Measurements from ENCODE around the gene ACVRL1. TPM values are rescaled to one million over a fixed set of nuclear protein-coding genes. Genes with fewer than 3 reads are reported as not detected.

The ACVRL1 gene
- total RNA-seq, 4 donors from 2014 or later: 68.4 to 318 (median 80.7) TPM

DNA sequence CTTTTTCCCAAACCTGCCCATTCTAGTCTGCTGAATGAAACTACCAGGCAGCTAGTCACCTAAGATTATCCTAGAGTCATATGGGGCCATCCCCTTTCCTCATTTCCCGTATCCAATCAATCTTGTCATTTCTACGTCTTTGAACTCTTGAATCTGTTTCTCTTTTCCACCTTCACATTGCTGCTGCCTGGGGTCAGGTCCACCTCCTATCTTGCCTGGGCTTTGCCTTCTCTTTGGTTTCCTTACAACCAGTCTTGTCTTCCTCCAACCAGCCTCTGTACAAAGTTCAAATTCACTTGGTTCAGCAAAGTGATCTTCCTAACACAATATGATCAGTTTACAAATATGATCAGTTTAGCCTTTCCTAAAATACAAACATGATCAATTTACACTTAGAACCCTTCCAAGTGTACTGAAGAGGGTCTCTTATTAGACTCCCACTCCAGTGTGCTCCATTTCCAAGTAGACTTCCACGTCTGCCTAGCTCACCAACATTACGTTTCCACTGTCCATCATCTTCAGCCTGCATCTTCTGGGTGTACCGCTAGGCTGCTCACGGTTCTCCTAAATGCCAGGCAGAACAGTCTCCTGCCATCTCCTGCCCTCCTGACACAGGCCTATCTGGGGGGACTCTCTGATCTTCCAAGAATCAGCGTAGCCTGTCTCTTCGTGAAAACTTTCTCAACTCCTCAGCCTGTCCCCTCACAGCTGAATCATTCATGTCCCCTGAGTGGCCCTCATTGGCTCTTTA, 40.1 kb downstream of the ACVRL1 start:
- TF ChIP-seq, protein P1, sequence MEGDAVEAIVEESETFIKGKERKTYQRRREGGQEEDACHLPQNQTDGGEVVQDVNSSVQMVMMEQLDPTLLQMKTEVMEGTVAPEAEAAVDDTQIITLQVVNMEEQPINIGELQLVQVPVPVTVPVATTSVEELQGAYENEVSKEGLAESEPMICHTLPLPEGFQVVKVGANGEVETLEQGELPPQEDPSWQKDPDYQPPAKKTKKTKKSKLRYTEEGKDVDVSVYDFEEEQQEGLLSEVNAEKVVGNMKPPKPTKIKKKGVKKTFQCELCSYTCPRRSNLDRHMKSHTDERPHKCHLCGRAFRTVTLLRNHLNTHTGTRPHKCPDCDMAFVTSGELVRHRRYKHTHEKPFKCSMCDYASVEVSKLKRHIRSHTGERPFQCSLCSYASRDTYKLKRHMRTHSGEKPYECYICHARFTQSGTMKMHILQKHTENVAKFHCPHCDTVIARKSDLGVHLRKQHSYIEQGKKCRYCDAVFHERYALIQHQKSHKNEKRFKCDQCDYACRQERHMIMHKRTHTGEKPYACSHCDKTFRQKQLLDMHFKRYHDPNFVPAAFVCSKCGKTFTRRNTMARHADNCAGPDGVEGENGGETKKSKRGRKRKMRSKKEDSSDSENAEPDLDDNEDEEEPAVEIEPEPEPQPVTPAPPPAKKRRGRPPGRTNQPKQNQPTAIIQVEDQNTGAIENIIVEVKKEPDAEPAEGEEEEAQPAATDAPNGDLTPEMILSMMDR (IDR thresholded peaks at IDR 0.05): no peak
- TF ChIP-seq POLR2A (IDR thresholded peaks at IDR 0.05): no peak
- TF ChIP-seq EP300 (IDR thresholded peaks at IDR 0.05): no peak
- no peak for DNase-seq (ENCODE audit: low spot score in 2 of 2)
- H3K4me3 ChIP-seq: no peak overlapping the region
- peaks cover 0 to 12% (median 3%) of the 10 kb centered on the region in 4 donors for H3K9me3 ChIP-seq
- H3K4me1 ChIP-seq: peaks cover 0 to 10% (median under 1%) of the 10 kb centered on the region in 4 donors
- no peaks in the 10 kb centered on the region for H3K36me3 ChIP-seq
- H3K27ac ChIP-seq: no peak overlapping the region
- WGBS, 2 donors: 89% methylated on average over 8 of the region's 8 CpGs
- no peaks in the 10 kb centered on the region for H3K27me3 ChIP-seq

DNA sequence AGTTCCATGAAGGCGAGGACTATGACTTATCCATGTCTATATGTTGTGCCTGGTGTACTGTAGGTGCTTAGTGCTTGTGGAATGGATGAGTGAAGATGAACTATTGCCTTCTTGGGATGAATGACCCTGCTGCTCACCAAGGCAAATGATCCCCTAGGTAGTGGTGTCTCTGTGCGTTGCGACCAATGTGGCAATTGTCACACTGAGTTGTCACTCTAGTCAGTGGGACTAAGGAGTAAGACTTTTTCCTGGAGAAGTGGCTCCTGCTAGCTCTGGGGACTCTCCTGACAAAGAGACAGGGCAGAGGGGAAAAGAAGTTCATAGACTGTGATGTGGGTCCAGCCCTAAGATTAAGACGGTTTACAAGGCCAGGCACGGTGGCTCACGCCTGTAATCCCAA, 40.8 kb downstream of the ACVRL1 start:
- Histone ChIP-seq H3K27me3 (no peaks in the 10 kb centered on the region), H3K36me3 (no peaks in the 10 kb centered on the region), H3K27ac (no peak overlapping the region), H3K9me3 (peaks cover 0 to 12% (median 3%) of the 10 kb centered on the region in 4 donors), H3K4me3 (no peak overlapping the region), H3K4me1 (peaks cover 0 to 16% (median 5%) of the 10 kb centered on the region in 4 donors)
- WGBS, 2 donors: 88 to 91% methylated on average over 6 of the region's 6 CpGs
- TF ChIP-seq, protein P1 (IDR thresholded peaks at IDR 0.05): no peak
- TF ChIP-seq POLR2A (IDR thresholded peaks at IDR 0.05) (no peak), EP300 (IDR thresholded peaks at IDR 0.05) (no peak)
- no peak for DNase-seq (ENCODE audit: low spot score in 2 of 2)

DNA sequence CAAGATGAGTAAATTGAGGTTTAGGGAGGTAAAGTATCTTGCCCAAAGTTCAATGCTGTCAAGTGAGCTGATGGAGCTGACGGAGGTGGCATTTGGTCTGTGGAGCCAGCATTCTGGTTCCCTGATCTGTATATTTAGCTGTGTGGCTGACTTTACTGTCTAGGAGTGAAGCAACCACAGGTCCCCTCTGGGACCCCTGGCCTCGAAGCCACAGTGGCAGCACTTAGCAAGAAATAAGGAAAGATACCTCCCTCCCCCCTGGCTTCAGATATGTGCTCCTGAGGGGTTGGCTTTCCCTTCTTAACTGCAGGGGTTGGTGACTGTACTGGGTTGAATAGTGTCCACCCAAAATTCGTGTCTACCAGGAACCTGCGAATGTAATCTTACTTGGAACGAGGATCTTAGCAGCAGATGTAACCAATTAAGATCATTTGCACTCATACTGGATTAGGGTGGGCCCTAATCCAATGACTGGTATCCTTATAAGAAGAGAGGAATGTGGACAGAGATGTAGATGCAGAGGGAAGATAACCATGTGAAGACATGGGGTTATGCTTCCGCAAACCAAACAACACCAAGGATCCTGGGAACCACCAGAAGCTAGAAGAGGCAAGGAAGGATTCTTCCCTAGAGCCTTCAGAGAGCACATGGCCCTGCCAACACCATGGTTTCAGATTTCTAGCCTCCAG, 42.2 kb downstream of the ACVRL1 start:
- 70 to 78% methylated on average over 6 of the region's 6 CpGs for WGBS, 2 donors

DNA sequence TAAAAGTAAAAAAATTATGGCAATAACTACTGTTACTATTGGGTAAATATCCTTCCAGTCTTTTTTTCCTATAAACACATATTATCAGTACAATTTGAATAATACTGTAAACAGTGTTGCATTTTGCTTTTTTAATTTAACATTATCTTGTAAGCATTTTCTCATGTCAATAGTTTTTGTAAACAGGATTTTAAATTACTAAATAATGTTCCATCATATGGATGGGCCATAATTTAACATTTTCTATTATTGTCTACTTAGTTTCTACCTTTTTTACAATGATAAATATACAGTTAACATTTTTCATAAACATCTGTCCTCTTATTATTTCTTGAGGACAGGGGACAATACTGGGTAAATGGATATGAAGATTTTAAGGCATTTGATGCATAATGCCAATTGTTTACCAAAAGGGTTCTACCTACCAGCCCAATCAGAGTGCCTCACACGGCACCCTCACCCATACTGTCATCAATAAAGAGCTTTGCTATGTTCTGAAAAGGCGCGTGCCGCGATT, 43.4 kb downstream of the ACVRL1 start:
- H3K9me3 ChIP-seq: no peaks in the 10 kb centered on the region
- H3K4me3 ChIP-seq: peak overlapping the region; percentile 34 to 100 (median 40)
- peaks cover 0 to 40% (median 25%) of the 10 kb centered on the region in 4 donors for H3K4me1 ChIP-seq
- peak overlapping the region; percentile 29 to 84 (median 53) for H3K27ac ChIP-seq
- no peak for DNase-seq (ENCODE audit: low spot score in 2 of 2)
- H3K27me3 ChIP-seq: no peaks in the 10 kb centered on the region
- H3K36me3 ChIP-seq: no peaks in the 10 kb centered on the region
- 0 to 1% methylated on average over 5 of the region's 5 CpGs for WGBS, 2 donors
- TF ChIP-seq, protein P1 (IDR thresholded peaks at IDR 0.05): no peak
- no peak for TF ChIP-seq EP300 (IDR thresholded peaks at IDR 0.05)

More for the DNA sequence above, 42.2 kb downstream of the ACVRL1 start:
- TF ChIP-seq, protein P1 (IDR thresholded peaks at IDR 0.05): no peak
- TF ChIP-seq POLR2A (IDR thresholded peaks at IDR 0.05) (no peak), EP300 (IDR thresholded peaks at IDR 0.05) (no peak)
- Histone ChIP-seq H3K4me3 (no peak overlapping the region), H3K9me3 (peaks cover 0 to 6% (median 3%) of the 10 kb centered on the region in 4 donors), H3K4me1 (peaks cover 0 to 30% (median 15%) of the 10 kb centered on the region in 4 donors), H3K27ac (no peak overlapping the region), H3K36me3 (no peaks in the 10 kb centered on the region), H3K27me3 (no peaks in the 10 kb centered on the region)
- no peak for DNase-seq (ENCODE audit: low spot score in 2 of 2)

Data from tibial nerve (tissue), 4 donors.